Natural killer cell (primary cell): ENCODE measurements around the gene IDI1. TPM values are rescaled to one million over a fixed set of nuclear protein-coding genes. Genes with fewer than 3 reads are reported as not detected.

Experiments used
- ATAC-seq, 3 donors: fragments of 150-1000 bp in 2 of 3; fragments of 200-7000 bp in 1 of 3; cut with Tn5 transposase; 1 replicate in 1 of 3; 2 replicates in 2 of 3; pipeline ENCODE4 v1.10.0; 2021; ENCODE audit warnings: mild to moderate bottlenecking in 2 of 3, moderate library complexity in 2 of 3
- DNase-seq, 2 donors: peaks; one replicate each; pipeline versions ENCODE4 v3.0.0 to v3.0.0-alpha.2; 2013 to 2021; ENCODE audit warnings: mixed read lengths in 1 of 2
- H3K27ac ChIP-seq: one replicate; pipeline ENCODE4 v1.5.1; 2013; ENCODE audit warnings: mild to moderate bottlenecking, low read length
- H3K27me3 ChIP-seq: one replicate; pipeline ENCODE4 v1.6.1; 2013; ENCODE audit warnings: low read length; ENCODE audit not compliant: control insufficient read depth, insufficient read depth
- H3K36me3 ChIP-seq: one replicate; pipeline ENCODE4 v1.6.1; 2013; ENCODE audit warnings: low read length; ENCODE audit not compliant: control insufficient read depth, insufficient read depth
- H3K4me1 ChIP-seq: one replicate; pipeline ENCODE4 v1.6.1; 2013; ENCODE audit warnings: low read length; ENCODE audit not compliant: control insufficient read depth, insufficient read depth
- H3K4me3 ChIP-seq: one replicate; pipeline ENCODE4 v1.5.1; 2013; ENCODE audit warnings: low read length
- H3K9me3 ChIP-seq: one replicate; pipeline ENCODE4 v1.6.1; 2013; ENCODE audit warnings: low read length; ENCODE audit not compliant: control insufficient read depth, insufficient read depth
- H3K27ac Mint-ChIP-seq, 2 donors: one replicate each; pipeline ENCODE4 v1.8.0; 2022; ENCODE audit warnings: mild to moderate bottlenecking in 2 of 2, mixed read lengths in 2 of 2, moderate library complexity in 1 of 2
- H3K27me3 Mint-ChIP-seq, 2 donors: one replicate each; pipeline ENCODE4 v1.8.0; 2022; ENCODE audit warnings: low read depth in 2 of 2, mixed read lengths in 2 of 2
- H3K36me3 Mint-ChIP-seq: one replicate; pipeline ENCODE4 v1.8.0; 2022; ENCODE audit warnings: mixed read lengths
- H3K4me1 Mint-ChIP-seq, 2 donors: one replicate each; pipeline ENCODE4 v1.8.0; 2022; ENCODE audit warnings: mixed read lengths in 2 of 2
- H3K4me3 Mint-ChIP-seq: one replicate; pipeline ENCODE4 v1.8.0; 2022; ENCODE audit warnings: mild to moderate bottlenecking, moderate library complexity, mixed read lengths
- H3K9me3 Mint-ChIP-seq, 2 donors: one replicate each; pipeline ENCODE4 v1.8.0; 2022; ENCODE audit warnings: mixed read lengths in 2 of 2
- WGBS: methylation state at CpG from one replicate; pipeline ENCODE4 v1.1.7; 2013; ENCODE audit warnings: missing lambda C conversion rate; ENCODE audit not compliant: insufficient coverage; 5-methylcytosine and 5-hydroxymethylcytosine counted together
- intact Hi-C: fragments of 100-400 bp; cut with micrococcal nuclease; formaldehyde crosslinking; loops from one replicate; pipeline ENCODE4 v1.14.2; 2022
- total RNA-seq, 4 donors: library from RNA; stranded (reverse); fragments of 120-200 nt in 1 of 4; gene quantifications; one replicate each; pipeline versions ENCODE4 v1.2.3 to v1.2.4, GENCODE V29; 2013 to 2022
- TF ChIP-seq, protein P1 (sequence below): fragments of 200-600 bp; IDR thresholded peaks from one replicate; pipeline ENCODE4 v1.8.0; 2022; ENCODE audit warnings: antibody characterized with exemption

Gene IDI1
- total RNA-seq, 3 donors from 2014 or later (not counting 1 experiment from before 2014, with no cell fraction given) = 156 to 229 (median 163) TPM

DNA sequence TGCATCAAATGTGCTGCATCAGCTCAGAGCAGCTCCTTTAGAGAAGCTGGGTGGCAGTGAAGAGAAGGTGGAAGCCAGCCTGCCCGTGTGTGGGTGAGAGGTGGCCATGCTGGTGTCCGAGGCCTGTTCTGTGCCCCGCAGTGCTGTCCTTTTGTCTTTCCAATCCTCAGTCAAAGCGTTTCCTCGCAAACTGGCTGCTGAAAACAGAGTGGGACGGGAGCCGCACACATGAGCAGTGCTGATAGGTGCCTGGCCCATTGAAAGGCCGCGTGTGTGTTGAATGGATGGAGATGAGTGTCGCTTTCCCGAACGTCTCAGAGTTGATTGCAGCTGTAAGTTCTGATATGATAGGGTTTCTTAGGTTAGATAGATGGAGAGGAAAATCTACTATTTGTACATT lies 46.6 kb upstream of the IDI1 start:
- H3K4me3 Mint-ChIP-seq = no peak overlapping the region
- H3K9me3 Mint-ChIP-seq = no peaks in the 10 kb centered on the region
- 90% methylated on average over 12 of the region's 12 CpGs for WGBS
- ATAC-seq (no peak), DNase-seq (no peak)
- peaks cover 10% of the 10 kb centered on the region for H3K36me3 Mint-ChIP-seq
- Histone ChIP-seq H3K4me3 (no peak overlapping the region), H3K27me3 (no peaks in the 10 kb centered on the region), H3K4me1 (no peaks in the 10 kb centered on the region), H3K27ac (no peak overlapping the region), H3K9me3 (no peaks in the 10 kb centered on the region), H3K36me3 (peaks cover 72% of the 10 kb centered on the region)
- no peaks in the 10 kb centered on the region for H3K27me3 Mint-ChIP-seq
- no peak overlapping the region for H3K27ac Mint-ChIP-seq
- TF ChIP-seq, protein P1, sequence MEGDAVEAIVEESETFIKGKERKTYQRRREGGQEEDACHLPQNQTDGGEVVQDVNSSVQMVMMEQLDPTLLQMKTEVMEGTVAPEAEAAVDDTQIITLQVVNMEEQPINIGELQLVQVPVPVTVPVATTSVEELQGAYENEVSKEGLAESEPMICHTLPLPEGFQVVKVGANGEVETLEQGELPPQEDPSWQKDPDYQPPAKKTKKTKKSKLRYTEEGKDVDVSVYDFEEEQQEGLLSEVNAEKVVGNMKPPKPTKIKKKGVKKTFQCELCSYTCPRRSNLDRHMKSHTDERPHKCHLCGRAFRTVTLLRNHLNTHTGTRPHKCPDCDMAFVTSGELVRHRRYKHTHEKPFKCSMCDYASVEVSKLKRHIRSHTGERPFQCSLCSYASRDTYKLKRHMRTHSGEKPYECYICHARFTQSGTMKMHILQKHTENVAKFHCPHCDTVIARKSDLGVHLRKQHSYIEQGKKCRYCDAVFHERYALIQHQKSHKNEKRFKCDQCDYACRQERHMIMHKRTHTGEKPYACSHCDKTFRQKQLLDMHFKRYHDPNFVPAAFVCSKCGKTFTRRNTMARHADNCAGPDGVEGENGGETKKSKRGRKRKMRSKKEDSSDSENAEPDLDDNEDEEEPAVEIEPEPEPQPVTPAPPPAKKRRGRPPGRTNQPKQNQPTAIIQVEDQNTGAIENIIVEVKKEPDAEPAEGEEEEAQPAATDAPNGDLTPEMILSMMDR = no peak
- intact Hi-C loops = no loop called here
- peaks cover 10 to 18% of the 10 kb centered on the region in 2 donors for H3K4me1 Mint-ChIP-seq

DNA sequence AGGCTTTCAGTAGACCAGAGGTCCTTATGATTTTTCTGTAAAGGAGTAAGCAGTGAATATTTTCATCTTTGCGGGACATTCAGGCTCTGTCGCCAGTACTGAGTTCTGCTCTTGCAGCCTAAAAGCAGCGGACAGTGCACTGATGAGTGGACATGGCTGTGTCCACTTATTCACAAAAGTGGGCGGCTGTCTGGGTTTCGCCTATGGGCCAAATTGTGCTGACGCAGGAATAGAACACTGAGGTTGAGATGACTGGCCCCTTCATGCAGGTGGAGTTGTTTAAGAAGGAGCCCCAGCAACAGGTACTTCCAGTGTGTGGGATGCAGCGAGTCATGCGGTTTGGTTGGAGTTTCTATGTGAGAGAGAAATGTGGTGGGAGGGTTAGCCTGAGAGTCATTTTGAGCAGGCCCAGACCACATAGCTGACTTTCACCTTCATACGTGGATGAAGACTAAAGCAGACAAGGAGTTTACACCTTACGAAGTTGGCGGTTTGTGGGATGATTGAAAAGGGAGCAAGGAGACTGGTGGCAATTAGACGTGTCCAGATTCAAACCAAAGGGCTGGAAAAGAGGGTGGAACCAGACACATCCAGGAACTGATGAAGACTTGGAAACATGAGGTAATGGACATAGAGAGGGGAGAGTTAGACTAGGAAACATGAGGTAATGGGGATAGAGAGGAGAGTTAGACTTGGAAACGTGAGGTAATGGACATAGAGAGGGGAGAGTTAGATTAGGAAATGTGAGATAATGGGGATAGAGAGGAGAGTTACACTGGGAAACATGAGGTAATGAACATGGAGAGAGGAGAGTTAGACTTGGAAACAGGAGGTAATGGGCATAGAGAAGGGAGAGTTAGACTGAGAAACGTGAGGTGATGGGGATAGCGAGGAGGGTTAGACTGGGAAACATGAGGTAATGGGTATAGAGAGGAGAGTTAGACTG lies 45.5 kb upstream of the IDI1 start:
- Mint-ChIP-seq H3K4me3 (no peak overlapping the region), H3K36me3 (peaks cover 13% of the 10 kb centered on the region), H3K27ac (no peak overlapping the region), H3K4me1 (peaks cover 6 to 9% of the 10 kb centered on the region in 2 donors), H3K9me3 (no peaks in the 10 kb centered on the region), H3K27me3 (no peaks in the 10 kb centered on the region)
- ATAC-seq (no peak), DNase-seq (no peak)
- H3K9me3 ChIP-seq = no peaks in the 10 kb centered on the region
- no peaks in the 10 kb centered on the region for H3K4me1 ChIP-seq
- WGBS = 96% methylated on average over 15 of the region's 15 CpGs
- TF ChIP-seq, protein P1 = no peak
- peaks cover 76% of the 10 kb centered on the region for H3K36me3 ChIP-seq
- no peak overlapping the region for H3K27ac ChIP-seq
- H3K4me3 ChIP-seq = no peak overlapping the region
- intact Hi-C loops = no loop called here
- no peaks in the 10 kb centered on the region for H3K27me3 ChIP-seq

DNA sequence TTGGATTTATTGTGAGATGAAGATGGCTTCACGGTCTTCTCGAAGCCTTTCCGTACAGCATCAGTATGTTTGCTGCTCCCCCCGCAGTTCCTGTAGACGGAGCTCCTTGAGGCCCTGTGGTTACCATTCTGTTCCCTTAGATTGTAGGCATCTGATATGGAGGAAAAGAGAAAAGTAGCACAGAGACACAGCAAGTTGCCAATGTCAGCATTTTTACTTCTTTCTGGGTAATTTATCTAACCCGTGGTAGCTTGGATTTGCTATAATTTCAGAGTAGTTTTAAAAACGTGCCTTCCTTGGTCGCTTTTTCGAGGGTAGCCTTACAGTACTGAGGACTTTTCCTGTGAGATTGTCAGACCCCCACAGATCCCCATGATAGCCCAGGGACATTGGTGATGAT lies 44.8 kb upstream of the IDI1 start:
- 96% methylated on average over 9 of the region's 9 CpGs for WGBS
- Mint-ChIP-seq H3K9me3 (no peaks in the 10 kb centered on the region), H3K4me1 (peaks cover 2 to 6% of the 10 kb centered on the region in 2 donors), H3K4me3 (no peak overlapping the region), H3K27me3 (no peaks in the 10 kb centered on the region), H3K27ac (peak overlapping the region in 1 of 2 donors; percentile 45), H3K36me3 (peaks cover 8% of the 10 kb centered on the region)
- TF ChIP-seq, protein P1 = no peak
- intact Hi-C loops = no loop called here
- Histone ChIP-seq H3K9me3 (no peaks in the 10 kb centered on the region), H3K4me1 (no peaks in the 10 kb centered on the region), H3K27ac (no peak overlapping the region), H3K27me3 (no peaks in the 10 kb centered on the region), H3K4me3 (no peak overlapping the region), H3K36me3 (peaks cover 75% of the 10 kb centered on the region)
- ATAC-seq = no peak
- no peak for DNase-seq
